GM18867 (cell line): ENCODE results near the gene RPL34.
"Not testable (repeated sequence)": the region's sequence is repeated elsewhere in the genome, so short reads cannot be mapped to it uniquely, and the experiment has no call there.

Experiments
- ATAC-seq: cut with Tn5 transposase; IDR thresholded peaks from one replicate; pipeline ENCODE4 v1.9.1; 2021; ENCODE audit warnings: mild to moderate bottlenecking, moderate library complexity; ENCODE audit not compliant: unreplicated experiment

RPL34 gene

DNA sequence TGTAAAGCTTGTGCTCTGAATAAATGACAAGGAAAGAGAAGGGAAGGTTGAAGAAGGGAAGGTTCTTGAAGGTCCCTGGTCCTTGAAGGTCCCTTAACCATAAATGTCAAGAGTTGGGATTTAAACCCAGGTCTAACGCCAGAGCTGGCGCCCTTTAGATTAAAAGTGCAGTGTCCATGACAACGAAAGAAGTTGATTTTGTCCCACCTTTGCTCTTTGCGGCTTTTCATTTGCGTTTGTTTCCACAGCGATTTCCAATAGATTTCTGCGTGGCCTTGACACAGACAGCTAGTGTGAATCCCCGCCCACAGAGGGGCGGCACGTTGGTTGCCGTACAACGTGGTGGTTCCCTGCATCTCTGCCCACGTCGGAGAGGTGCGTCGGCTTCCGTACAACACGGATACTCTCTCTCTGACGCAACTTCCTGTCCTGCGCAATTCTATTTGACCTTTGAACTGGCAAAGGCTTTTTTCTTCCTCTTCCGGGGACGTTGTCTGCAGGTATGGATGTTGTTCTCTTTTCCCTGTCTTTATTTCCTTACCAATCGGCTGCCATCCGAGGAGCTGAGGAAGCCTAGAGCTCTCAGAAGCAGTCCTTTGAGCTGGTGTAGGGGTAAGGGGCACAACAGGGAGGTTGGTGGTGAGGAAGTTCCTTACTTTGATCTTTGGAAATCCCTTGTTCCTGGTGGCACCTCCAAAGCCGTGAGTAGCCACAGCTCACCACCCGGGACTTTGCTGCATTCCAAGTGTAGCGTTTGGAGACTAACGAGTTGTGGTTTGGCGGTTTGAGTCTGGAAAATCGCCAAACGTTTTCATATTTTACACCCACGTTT, at the start of gene RPL34:
RPL34 (plus strand) TSS at position 476 of the 832 bp plus-strand sequence. CDS start 1,384 bp downstream, outside the sequence.
- peak; percentile 100 for ATAC-seq

DNA sequence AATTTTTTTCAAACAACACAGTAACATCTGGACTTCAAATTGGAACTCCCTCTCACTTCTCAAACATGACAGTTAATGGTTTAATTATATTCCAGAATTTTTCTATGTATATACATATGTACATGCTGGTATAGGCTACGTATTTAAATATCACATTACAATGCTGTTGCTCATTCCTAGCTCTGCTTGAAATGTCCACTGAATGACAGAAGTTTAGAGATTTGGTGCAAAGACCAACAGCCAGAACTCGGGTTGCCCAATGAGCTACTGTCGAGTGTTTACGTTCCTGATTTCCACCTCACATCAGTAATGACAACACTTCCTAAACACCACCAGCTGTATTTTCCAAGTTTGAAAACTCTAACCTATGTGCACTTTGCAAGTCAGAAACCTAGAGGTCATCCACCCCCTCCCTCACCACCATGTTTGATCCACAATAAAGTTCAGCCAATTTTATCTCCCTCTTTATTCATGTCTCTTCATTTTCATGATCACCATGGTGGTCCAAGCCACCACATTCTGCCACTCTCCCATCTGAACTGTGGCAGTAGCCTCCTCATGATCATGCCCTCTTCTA, 49.3 kb upstream of the RPL34 start:
- no peak for ATAC-seq

DNA sequence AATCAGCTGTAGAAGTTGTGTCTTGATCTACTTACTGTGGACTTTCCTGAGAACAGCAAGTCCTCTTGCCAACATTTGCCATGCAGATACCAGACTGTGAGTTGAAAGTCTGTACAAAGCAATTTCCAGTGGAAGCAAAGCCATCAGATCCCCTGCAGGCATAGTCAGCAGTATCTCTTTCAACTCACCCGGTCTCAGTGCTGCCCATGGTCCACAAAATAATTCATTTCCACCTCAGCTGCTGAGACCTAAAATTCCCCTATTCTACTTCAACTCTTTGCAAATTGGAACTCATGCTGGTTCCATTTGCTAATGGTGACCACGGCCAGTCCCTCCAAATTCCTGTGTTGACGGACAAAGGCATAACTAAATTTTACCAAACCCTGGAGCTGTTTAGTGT, 46.0 kb upstream of the RPL34 start:
- no peak for ATAC-seq

DNA sequence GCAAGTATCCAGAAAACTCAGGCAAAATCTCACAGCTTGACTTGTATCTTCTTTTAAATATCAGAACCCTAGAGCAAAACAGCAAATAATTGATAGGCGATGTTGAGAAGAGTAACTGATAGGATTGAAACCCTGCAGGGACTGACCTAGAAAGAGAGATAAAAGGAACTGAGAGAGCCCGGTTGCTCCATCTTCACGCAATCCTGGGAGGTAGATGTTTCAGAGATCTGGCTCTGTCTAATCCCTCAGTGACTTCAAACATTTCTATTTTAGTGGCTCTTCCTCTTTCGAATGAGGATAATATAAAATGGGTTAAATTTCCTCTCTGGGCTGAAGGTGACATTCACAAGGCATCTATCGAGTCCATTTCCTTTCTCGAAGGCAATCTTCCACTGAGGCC, 39.3 kb upstream of the RPL34 start:
- ATAC-seq: no peak

DNA sequence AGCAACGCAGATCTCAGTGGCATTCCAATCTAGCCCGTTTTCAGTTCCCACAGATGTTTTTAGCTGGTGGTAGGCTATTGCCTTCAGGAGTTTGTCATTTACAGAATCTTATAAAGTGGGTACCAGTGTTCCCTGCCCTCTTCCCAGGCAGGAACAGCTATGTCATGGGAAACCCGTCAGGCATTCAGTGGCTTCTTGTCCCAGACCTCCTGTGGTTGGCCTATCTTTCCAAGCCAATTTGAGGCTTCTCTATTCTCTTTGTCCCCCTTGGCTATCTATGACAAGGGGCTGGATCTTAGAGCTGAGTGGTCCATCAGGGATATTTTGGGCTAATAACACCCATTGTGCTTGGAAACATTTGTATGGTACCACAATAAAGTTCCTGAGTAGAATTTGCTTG, 33.6 kb upstream of the RPL34 start:
- no peak for ATAC-seq

DNA sequence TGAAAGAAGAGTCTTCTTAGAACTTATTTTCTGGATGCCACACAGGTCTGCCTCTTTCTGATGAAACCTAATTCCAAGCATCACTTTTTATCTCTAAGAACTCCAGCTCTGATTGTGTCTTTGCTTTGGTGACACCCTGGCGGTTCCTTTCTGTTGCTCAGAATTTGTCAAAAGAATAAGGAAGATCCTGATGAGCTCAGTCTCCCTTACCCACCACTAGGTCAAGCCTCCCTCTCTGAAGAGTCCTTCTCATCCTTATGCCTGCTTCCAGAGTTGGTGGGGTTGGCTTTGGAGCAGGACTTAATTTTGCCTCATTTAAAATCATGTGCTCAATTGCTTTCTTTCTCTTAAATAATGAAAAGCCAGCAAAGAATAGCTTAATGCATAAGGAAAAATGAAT, 31.5 kb upstream of the RPL34 start:
- no peak for ATAC-seq

DNA sequence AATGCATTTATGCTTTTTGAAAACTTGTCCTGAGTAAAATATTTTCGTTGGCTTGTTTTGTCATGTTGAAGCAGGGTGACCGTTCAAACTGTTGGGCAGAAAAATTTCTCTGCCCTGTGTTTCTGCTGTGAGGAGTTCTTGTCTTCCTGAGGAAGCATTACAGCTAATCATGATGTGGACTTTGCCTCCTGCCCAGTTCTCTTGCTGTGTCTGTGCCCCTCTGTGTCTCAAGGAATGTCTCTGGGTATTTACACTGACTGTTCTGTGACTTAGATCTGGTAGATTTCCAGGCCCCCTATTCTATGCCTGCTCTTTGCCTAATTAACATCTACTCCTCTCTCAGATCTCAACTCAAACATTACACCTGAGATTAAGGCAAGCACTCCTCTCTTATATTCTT, 30.4 kb upstream of the RPL34 start:
- ATAC-seq: no peak

DNA sequence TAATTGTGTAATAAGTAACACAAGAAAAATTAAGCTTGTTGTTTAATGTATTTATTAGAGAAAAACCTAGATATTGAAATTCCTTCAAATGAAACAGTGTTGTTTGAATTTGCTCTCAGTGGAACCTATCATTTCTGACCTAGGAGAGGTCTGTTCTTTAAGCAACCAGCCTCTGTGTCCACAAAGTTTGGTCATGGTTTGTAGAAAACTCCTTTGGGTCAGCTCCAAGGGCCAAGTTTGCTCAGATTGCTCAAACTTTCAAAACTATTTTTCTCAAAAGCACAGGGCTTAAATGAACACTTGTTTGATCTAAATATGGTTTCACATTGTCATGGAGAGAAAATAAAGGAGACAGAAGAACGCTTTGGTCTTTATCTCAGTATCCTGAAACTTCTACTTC, 29.6 kb upstream of the RPL34 start:
- ATAC-seq: no peak

DNA sequence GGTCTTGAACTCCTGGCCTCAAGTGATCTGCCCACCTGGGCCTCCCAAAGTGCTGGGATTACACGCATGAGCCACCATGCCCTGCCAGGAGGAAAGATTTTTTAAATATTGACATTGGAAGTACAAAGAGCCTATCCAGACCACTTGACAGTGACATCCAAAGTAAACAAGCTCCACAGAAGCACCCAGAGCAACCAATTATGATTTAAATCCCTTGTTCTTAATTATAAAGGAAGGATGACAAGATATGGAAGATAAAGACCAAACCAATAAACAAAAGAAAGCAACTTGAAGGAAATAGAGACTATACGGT, 27.7 kb upstream of the RPL34 start:
- no peak for ATAC-seq

DNA sequence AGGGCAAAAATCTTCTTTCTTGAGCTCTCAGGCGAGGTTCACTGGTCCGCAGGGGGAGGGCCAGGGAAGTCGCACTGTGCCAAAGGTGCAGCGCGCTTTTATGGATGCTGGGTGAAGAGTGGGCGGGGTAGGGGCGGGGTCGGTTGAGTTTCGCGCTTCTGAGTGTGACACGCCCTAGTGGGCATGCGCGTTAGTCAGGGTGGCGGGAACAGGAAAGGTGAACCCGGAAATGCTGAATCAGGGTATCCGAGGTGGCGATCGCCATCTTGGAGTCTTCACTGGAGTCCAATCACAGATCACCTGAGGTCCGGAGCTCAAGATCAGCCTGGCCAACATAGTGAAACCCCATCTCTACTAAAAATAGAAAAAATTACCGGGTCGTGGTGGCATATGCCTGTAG, 26.1 kb upstream of the RPL34 start:
- not testable (repeated sequence) for ATAC-seq

DNA sequence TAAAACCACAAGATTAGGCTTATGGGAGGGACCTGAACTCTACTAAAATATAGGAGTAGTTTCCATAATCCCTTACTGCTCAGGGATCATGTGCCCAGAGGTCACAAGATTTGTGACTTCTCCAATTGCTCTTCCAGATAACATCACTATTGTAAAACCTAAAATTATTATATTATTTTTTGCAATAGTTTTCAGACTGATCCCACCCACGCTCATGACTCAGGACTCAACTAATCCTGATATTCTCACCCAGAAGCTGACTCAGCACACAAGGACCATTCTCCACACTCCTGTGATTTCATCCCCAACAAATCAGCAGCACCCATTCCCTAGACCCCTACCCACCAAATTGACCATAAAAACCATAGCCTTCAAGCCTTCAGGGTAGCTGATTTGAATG, 24.0 kb upstream of the RPL34 start:
- ATAC-seq: no peak

DNA sequence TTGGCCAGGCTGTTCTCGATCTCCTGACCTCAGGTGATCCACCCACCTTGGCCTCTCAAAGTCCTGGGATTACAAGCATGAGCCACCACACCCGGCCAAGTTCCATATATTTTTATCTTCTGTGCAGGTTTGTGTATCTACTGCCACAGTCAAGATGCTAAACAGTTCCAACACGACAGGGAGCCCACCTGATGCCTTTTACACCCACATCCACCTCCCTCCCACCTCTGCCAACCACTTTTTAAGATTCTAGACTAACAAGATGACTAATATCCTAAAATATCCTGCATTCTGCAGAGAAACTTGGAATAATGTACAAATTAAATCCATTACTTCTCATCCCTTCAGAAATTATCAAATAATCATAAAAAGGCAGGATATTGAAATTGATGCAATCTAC, 19.3 kb upstream of the RPL34 start:
- no peak for ATAC-seq

DNA sequence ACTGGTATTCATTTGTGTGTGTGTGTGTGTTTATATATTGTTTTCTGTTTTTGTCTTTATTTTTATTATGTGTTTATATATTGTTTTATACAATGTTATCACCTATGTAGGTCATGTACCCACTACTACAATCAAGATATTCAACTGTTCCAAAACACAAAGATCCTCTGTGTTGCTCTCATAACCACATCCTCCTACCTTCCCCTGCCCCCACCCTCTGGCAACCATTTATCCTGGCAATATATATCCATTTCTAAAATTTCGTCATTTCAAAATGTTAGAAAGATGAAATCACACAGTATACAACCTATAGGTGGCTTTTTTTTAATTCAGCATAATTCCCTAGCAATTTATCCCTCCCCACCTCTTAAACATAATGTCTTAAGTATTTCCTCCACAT, 18.8 kb upstream of the RPL34 start:
- ATAC-seq: no peak

DNA sequence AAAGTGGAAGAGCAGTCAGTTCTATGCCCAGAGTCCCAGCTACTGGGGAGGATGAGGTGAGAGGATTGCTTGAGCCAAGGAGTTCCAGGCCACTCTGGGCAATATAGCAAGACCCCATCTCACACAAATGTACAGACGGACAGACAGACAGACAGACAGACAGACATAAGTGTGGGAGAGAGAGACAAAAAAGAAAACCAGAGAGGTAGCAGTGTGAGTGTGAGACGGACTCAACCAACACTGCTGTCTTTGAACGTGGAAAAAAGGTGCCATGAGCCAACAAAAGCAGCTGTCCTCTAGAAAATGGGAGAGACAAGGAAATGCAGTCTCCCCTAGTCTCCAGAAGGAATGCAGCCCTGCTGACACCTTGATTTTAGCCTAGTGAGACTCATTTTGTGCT, 18.2 kb upstream of the RPL34 start:
- ATAC-seq: no peak

DNA sequence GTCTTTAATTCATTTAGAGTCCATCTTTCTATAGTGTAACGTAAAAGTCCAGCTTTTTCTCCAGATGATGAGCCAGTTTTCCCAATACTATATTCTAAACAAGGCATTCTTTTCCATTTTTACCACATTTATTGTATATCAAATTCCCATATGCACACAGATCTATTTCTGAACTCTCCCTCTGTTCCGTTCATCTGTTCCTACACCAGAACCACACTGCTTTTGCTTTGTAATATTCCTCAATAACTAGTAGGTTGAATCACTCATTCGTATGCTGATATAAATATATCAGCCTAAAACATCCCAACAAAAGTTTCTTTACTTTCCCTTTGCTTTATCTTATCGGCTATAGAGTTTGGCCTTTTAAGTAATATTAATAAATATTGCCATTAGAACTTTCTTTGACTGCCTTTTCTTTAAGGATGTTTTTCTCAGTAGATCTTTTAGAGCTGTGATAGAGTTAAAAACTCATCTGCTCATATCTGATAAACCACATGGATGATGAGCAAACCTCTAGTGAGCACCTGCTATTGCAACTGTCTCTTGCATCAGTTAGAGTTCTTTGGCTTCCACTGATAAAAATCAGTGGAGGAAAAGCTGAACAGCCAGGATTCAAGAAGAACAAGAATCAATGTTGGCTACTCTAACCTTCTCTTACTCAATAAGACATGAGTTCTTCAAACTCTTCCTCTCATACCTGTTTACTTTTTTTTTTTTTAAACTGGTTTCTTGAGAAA, 13.1 kb upstream of the RPL34 start:
- ATAC-seq: no peak

DNA sequence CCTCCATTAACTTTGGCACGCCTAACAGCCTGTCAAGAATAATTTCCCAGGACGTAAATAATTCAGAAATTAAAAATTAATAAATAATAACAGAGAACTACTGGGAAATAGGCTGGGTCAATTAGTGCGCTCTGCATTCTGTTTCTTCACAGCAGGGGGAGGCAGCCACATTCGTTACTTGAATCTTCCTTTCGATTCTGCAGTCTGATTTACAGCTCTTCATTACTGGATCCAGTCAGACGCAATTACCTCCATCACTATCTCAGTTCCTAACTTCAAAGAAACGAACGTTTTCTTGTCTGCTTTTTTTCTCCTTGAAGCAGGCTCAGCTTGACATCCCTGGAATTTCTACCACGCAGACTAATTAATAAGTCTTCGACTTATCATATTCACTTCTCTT, 9.0 kb upstream of the RPL34 start:
- ATAC-seq: no peak

DNA sequence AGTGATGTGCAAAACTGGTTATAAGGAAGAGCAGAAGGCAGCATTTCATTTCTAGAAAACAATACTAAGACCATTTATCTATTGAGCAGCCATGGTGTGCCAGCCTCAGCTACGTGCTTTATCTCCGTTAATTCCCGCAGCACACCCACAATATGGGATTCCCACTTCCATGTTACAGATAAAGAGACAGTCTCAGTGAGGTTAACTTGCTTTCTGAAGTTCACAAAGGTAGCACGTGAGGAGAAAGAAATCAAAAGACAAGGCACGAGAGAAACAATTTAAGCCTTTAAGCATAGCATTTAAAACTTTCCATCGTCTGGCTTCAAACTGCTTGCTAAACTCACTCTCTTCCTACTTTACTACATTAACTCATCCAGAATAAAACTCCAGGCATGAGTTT, 8.0 kb upstream of the RPL34 start:
- no peak for ATAC-seq

DNA sequence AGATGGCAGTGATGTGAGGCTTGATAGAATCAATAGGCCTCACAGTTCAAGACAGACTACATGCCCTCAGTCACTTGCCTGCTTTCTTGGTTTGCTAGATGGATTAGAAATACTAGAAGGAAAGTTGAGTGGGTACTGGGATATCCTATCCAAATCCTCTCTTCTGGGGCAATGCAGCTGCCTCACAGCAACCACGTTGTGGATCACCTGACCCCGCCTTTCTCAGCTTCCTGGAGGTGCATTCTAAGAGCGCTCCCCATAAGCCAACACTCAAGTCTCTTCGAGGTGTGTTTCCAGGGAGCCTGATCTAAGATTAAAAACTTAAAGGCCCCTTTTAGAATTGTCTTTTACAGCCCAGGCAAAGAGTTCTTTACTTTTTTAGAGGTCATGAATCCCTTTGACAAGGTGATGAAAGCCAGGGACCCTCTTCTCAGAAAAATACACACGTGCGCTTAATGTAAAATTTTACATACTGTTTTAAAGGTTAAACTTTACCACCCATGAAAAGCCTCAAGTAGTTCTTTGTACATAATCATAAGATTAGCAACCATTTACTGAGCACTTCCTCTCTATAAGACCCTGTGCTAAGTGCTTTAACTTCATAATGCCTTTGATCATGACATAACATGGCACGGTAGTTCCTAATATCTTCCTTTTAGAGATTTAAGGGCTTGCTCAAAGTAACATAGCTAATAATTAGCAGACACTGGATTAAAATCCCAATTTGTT, 840 bp upstream of the RPL34 start:
- peak; percentile 3 for ATAC-seq

DNA sequence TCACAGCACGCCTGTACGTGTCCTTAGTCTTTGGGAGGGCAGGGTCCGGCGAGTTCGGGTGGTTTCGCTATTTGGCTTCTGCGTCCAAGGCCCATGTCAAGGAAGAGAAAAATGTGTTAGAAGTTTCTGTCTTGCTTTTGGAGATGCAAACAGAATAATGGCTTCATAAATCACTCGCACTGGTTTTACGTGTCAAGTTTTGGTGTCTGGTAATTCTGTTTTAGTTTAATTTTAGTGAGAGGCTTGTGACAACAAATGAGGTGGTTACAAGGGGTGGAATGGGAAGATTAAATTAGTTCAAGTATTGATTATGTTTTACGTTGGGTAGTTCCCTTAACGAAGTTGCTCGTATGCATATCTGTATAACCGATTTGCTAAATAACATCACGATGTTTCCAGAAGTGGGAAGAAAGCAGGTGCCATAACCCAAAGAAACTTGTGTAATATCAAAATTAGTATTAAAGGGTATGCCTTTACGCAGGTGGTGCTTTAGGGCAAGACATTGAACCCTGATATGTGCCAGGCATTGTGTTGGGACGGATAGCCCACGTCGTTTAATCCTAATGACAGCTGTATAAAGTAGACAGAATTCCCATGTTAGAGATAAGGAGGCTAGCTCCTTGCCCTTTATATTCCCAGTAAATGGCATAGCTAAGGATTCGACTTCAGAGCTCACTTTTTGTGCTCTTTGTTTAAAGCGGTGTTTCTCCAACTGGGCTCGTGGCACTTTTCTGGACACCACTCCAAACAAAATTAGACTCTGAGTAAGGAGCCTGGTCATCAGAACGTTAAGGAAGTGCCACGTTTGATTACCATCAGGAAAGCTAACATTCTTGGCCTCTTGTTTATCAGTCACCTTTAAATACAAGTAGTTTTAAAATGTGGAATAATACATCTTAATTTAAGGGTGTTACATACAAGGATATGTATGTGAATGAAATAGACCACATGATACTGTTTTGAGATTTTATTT, 843 bp downstream of the RPL34 start:
- peak; percentile 20 for ATAC-seq

DNA sequence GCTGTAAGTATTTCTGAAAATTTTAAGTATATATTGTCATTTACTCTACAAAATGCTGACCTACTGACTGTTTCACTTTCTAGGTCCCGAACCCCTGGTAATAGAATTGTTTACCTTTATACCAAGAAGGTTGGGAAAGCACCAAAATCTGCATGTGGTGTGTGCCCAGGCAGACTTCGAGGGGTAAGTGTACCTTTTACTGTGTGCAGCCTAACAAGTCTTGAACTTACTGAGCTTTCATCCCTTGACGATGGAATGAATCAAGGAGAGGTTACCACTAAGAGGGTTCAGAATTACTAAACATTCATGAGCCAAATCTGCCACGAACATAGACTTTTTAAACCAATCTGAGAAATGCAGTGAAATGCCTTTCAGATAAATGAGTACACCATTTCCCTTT, 1.6 kb downstream of the RPL34 start:
- no peak for ATAC-seq
